GM19397 (cell line): ENCODE data around the gene RBFOX2.

ENCODE experiments used
- ATAC-seq: cut with Tn5 transposase; IDR thresholded peaks from one replicate; pipeline ENCODE4 v1.9.1; 2021; ENCODE audit warnings: mild to moderate bottlenecking, moderate library complexity; ENCODE audit not compliant: unreplicated experiment

The RBFOX2 gene

DNA sequence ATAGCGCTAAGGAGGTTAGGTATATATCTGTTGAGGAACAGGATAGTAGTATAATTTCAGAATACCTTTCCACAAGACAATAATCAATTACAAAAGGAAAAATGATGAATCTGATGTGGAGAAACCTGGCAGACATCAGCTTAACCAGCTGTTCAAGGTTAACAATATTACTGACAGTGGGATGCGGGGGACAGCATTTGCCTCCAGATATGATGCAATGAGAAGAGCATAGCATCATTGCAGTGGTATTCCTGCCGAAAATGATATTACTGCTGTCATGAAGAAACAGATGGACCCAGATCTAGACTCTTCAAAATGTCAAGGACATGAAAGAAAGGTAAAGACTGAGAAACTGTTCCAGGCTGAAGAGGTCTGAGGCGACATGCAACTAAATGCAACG is 49.7 kb downstream of the RBFOX2 start:
- ATAC-seq, result no peak

DNA sequence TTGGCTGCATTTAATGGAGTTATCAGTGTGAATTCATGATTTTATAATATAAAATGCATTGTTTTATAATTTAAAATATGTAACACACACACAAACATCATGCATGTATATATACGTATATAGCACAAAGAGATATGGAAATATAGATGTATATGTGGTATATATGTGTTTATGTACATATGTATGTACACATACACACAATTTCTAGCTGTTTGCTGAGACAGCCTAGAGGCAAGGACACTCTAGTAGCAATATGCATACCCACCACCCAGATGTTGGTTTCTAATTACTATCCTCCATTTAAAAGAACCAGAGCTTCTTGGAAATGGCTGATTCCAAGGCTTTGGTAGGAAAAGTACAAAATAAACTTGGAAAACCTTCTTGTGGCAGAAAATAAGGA is 50.4 kb downstream of the RBFOX2 start:
- ATAC-seq, result no peak

DNA sequence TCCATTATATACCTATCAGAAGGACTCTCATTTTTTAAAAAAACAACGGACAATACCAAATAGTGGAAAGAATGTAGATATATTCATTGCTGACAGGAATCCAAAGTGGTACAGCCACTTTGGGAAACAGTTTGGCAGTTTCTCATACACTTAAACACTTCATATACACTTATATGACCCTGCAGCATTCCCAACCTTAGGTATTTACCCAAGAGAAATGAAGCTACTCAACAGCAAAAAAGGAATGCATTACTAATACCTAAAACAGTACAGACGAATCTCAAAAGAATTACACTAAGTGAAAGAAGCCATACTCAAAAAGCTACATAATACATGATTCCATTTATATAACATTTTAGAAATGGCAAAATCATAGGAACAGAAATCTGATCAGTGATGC is 51.5 kb downstream of the RBFOX2 start:
- no peak for ATAC-seq

DNA sequence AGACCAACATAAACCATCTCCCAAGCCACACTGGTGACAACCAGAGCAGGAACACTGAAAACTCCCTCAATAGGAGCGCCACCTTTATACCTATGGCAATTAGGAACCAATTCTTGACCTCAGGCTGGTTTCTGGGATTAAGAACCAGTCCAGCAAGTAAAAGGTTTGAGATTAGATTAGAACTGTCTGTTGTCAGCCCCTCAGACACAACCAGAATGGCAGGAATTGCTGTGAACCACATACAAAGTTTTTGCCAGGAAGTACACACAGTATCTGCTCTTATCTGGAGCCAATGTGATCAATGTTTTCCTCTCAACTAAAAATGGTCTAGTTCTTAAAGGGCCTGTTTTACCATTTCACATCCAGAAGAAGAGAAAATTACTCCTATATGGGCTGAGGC is 55.2 kb downstream of the RBFOX2 start:
- no peak for ATAC-seq

DNA sequence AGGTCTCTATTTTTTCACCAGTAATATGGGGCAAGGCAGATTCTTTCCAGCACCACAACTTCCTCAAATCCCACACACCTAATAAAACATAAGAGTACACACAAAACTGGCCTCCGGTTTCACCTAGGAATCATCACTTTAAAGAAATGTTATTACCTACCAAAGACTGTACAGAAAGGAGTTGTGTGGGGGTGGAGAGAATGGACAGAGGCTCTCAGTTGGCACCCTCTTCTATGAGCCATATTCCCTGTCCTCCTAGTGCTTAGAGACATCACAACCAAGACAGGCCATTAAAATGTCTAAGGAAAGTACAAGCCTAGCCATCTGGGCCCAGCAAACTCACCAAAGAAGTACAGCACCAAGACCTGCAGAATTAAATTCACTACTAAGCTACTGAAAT is 56.1 kb downstream of the RBFOX2 start:
- ATAC-seq, result no peak

DNA sequence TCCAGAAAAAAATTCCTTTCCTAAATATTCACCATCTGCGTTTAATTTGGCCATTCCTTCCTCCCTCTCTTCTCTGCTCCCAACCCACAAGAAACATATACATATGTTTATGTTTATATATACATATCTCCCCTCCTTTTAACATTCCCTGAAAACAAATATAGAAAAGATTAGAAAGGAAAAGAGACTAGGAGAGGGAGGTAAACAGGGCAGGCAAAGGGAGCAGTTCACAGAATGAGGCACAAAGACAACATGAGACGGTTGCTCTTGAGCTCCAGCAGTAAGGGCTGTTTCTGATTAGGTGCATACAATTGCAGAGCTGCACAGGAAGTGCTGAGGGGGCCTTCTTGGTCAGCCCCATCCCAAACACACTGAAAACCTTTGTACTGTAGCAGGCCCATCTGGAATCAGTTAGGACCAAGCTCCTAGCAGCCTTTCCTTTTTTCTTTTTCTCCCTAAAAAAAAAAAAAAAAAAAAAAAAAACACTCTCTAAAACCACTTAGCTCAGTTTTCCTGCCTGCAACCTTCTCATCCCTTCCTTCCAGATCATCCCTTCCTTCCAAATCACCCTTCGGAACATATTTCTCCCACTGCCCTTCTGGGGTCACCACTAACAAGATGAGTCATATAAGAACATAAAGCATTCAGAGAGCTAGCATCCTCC is 57.0 kb downstream of the RBFOX2 start:
- no peak for ATAC-seq

DNA sequence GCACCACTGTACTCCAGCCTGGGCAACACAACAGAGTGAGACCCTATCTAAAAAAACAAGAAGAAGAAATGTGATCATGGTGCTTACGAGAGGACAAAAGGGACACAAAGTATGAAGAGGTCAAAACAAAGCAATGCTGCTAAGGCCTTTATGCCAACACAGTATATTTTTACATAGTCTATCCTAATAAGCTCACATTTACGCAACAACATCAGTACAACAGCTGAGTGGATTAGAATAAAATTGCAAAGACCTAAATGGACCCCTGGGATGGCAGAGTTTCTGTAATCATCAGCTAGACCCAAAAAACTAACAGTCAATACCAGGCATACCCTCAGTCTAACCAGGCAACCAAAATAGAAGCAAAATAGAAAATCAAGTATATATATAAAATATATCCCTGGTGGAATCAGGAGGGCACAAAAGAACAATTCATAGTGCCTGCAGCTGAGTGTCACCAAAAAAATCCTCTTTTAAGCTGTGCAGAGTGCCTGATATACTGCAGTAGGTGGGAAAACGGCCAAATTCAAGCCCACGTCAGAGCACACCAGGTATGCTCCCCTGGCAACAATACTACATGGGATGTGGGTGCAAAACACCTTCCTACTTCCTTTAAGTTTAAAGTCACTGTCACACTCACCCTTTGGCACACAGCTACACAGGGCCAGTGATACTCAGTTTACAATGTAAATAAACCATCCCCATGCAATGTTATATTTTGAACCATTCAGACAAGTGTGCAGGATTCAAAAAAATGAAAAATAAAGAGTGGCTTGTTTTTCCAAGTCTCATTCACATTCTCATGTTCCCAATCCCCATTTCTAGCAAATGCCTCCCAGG is 57.8 kb downstream of the RBFOX2 start:
- ATAC-seq, result no peak

DNA sequence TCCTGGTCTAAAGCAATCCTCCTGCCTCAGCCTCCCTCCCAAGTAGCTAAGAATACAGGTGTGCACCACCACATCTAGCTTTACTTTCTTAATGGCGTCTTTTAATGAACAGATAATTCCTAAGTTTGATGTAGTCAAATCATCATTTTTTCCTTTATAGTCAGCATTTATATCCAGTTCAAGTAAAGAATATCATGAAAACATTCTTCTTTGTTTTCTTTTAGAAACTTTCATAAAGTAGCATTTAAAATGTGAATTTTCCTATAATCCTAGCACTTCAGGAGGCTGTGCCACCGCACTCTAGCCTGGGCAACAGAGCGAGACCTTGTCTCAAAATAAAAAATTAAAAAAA is 61.6 kb downstream of the RBFOX2 start:
- ATAC-seq, result no peak

DNA sequence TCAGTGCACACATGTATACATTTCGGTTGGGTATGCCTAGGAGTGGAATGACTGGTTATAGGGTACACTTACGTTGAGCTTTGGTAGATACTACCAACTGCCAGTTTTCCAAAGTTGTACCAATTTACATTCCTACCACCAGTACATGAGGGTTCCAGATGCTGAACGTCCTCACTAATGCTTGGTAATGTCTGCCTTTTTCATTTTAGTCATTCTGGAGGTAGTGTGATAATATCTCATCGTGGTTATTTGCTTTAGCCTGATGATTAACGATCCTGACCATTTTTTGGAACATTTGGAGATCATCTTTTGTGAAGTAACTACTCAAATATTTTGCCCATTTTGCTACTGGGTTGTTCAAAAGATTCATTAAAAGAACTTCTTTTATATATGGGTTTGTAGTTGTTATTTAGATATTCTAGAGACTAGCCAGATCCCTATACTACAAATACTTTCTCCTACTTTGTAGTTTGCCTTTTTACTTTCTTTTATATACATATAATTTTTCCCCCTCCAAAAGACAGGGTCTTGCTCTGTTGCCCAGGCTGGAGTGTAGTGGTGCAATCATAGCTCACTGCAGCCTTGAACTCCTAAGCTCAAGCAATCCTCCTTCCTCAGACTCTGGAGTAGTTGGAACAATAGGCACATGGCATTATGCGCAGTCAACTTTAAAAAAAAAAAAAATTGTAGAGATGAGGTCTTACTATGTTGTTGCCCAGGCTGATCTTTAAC is 62.1 kb downstream of the RBFOX2 start:
- ATAC-seq, result no peak

DNA sequence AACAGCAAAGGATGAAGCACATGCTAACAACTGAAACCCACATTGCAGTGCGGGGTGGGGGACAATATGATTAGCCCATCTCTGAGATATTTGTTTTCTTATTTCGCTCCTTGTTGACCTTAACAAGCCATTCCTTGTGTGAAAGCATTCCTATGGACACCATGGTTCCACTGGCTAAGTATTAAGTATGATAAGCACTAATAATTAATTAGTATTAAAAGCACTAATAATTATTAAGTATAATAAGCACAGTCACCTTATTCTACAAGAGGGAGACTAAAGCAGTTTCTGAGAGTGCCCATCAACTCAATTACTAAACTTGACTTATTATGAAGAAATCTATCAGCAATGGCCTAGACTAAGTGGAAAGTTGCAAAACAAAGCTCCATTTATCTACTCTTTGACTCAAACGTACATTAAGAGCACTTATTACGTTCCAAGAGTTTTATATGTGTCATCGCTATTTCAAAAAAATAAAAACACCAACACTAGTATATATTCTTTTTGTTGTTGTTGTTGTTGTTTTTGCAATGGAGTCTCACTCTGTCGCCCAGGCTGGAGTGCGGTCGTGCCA is 65.3 kb downstream of the RBFOX2 start:
- ATAC-seq, result no peak

DNA sequence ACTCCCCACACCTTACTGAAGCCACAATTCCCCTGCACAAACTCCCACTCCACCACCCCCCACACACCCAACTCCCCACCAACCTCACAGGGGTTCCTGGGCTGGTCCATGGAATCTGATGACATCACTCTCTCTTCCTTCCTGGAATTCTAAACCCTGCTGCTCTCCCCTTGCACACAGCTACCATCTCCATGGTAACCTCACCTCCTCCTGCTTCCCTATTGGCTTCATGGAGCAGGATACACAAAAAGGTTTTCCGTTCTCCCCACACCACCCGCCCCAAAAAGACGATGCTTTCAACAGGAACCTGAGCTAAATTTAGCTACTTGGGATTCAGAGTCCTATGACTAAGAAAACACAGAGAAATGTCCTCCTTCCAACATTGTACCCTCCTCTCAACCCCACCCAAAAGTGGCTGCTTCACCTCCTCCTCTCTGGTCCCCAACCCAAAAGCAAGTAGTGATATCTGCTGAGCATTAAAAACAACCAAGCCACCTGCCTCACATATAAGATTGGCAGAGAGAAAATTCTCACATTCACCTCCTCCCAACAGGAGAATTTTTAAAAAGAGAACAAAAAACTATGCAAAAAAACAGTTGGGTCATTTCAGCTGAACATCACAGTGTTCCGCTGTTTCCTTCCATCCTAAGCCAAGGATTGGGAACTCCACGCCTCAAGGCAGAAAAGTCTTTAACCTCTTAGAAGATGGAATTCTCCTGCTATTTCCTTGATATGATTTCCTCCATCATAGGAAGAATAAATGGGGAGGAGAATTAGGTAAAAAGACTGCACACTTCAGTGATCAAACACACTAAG is 66.9 kb downstream of the RBFOX2 start:
- no peak for ATAC-seq

DNA sequence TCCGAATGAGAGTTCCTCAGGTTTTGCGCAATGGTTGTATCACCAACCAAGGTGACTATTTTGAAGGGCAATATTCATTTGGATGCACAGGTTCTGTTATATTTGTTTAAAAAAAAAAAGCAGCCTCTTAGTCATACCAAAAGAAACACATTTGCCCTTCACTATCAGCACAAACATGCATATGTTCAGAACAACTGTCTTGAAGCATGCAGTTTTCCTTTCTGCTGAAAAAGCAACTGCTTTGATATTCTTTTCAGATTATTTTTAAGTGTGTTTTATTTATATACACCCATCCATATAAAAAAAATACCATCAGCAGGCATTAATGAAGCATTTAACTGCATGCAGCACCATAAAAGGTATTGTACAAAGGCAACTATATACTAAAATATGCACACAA is 67.8 kb downstream of the RBFOX2 start:
- no peak for ATAC-seq

DNA sequence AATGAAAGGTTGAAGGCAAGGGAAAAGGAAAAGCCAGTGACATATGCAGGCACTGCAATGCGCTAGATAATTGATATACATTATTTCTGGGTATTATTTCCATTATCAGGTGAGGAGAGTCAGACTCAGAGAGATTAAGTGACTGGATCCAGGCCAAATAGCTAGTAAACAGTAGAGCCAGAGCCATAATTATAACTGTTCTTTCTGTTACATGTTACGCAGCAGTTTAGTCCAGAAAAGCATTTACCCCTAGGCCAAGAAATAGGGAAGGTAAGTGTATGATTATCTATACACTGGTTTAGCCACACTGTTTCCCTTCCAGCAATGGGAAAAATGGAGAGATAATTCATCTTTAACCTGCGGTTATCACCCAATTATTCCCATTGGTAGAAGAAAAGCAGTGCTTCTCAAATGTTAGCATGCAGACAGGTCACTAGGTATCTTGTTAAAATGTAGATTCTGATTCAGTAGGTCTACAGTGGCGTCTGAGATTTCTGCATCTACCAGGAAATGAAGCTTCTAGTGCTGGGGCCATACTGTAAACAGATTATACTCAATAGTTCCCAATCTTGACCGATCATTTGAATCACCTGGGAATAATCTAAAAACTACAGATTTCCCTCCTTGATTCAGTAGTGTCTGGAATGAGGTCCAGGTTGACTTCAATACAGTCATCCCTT is 69.4 kb downstream of the RBFOX2 start:
- ATAC-seq, result no peak

DNA sequence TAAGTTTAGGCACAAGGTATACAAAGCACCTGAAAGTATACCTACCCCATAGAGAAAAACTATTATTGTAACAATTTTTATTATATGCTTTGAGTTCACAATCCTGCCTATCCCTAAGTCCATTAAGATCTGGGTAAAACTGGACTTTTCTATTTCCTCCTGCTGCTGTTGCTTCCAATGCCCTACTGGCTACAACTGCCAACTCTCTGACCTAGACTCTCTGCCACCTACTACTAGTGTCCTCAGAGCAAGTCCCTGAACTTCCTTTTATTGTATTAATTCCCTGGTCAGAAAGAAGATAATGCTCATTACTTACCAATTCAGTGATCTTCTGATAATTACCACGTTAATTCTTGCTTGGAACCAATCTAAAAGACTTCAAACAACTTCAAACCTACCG is 70.3 kb downstream of the RBFOX2 start:
- no peak for ATAC-seq

DNA sequence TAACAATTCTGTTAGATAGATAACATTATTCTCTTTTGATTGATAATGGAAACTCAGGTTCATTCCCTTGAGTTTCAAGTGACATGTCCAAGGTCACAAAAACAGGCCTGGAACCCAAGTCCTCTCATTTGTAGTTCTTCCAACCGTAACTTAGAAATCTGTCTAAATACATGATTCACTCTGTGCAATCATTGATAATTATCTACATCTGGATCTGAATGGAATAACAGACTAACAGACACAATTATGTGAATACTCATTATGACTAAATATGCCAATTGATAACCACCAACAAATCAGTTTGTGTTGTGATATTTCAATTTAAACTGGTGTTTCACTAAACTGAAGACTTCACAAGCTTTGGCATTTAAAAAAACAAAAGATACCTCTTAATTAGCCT is 71.0 kb downstream of the RBFOX2 start:
- no peak for ATAC-seq

DNA sequence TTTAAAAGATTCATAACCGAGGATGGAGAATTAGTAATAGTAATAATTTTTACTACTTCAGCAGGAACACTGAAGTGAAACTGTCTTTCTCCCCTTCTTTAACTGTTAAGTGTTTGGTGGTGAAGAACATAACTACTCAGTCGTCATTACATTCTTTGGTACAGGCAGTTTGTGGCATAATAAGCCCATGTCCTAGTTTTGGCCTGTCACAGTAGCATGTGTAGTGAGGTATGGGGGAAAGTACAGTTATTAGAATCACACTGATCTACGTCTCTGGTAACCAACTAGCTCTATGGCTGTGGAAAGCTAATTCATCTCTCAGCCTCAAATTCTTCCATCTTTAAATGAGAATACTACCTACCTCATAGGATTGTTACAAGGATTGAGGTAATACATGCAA is 71.8 kb downstream of the RBFOX2 start:
- no peak for ATAC-seq

DNA sequence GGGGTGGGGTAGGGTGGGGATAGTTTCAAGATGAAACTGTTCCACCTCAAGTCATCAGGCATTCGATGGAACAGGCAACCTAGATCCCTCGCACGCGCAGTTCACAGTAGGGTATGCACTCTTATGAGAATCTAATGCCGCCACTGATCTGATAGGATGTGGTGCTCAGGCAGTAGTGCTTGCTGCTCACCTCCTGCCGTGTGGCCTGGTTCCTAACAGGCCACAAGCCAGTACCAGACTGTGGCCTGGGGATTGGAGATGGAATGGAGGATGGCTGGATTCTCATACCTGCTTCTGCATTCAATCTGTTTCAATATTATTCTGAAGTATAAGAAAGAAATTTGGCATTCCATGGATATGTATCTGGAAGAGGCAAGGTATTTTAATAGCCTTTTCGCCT is 73.1 kb downstream of the RBFOX2 start:
- no peak for ATAC-seq

DNA sequence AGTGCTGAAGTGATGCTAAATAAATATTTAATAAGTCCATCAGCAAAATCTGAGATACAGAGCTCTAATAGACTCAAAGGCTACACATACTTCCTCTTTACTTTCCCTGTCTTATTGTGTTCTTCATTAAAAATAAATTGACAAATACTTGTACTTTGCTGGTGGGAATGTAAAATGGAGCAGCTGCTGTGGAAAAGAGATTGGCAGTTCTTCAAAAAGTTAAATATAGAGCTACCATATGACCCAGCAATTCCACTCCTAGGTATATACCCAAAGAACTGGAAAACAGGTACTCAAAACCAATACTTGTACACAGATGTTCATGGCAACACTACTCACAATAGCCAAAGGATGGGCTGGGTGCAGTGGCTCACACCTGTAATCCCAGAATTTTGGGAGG is 76.0 kb downstream of the RBFOX2 start:
- no peak for ATAC-seq

DNA sequence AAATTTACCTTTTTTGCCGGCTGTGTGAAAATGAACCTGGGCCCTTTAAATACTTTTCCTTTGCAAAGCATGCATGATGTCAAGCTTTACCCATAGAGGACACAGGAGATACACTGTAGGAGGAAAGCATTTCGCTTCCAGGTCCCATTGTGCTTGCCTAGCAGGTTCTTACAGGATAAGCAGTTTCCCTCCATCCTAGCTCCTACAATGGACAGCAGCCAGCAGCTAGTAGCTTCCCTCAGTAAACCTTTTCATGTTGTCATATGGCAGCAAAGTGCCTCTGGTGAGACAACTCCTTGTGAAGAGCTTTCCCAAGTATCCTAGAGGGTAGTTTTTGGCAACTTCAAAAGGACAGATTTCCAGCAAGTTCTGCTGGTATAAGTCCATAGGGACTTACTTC is 78.4 kb downstream of the RBFOX2 start:
- no peak for ATAC-seq

DNA sequence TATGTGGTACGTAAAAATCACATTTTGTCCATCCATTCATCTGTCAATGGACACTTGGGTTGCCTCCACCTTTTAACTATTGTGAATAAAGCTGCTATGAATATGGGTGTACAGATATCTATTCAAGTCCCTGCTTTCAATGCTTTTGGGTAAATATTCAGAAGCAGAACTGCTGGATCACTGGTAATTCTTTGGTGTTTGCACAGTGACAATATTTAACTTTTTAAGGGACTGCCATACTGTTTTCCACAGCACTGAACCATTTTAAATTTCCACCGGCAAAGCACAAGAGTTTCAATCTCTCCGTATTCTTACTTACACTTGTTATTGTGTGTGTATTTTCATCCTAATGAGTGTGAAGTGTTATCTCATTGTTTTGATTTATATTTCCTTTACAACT is 79.4 kb downstream of the RBFOX2 start:
- ATAC-seq, result no peak
